NCI-H187 (cell line): ENCODE measurements around the gene ERICH3.
"Not testable (repeated sequence)": the region's sequence is repeated elsewhere in the genome, so short reads cannot be mapped to it uniquely, and the experiment has no call there.

ENCODE experiments used
- DNase-seq, 2 experiments: peaks; one replicate each; lab custom pipeline; 2025; lab: John Stamatoyannopoulos, UW

The ERICH3 gene

DNA sequence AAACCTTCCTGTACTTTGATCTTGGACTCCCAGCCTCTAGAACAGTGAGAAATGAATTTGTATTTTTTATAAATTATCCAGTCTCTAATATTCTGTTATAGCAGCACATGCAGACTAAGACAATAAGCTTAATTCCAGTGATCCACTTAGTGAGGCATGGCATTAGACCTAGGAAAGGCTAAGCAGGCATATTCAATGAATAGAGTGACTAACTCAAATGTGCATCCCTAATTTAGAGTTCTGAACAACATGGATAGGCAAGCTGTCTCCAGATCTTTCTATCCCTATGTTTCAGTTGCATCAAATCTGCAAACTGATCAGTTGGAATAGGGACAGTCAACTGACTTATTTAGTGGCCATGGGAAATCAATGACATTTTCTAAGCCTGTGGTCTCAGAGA is 4.3 kb upstream of the ERICH3 start:
- no peak for DNase-seq

GRCh38 chr1:74674278-74675048 is 871 bp upstream of the ERICH3 start:
- DNase-seq, result no peak

GRCh38 chr1:74670866-74671265 is 2.7 kb downstream of the ERICH3 start:
- not testable (repeated sequence) for DNase-seq

DNA sequence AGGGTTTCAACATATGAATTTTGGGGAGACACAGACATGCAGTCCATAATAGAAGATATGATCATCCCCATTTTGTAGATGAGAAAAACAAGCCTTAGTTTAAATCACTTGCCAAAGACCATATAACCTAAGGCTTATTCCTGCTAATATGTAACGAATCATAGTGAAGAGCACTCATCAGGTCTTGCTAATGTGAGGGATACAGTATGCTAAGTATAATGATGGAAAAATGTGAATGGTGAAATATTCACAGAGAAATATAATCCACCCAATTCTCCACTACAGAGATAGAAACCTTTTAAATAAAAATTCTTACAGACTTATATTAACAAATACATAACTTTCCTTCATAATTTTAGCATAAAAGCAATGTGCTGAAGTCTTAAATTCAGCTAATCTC is 18.9 kb downstream of the ERICH3 start:
- DNase-seq, result no peak

DNA sequence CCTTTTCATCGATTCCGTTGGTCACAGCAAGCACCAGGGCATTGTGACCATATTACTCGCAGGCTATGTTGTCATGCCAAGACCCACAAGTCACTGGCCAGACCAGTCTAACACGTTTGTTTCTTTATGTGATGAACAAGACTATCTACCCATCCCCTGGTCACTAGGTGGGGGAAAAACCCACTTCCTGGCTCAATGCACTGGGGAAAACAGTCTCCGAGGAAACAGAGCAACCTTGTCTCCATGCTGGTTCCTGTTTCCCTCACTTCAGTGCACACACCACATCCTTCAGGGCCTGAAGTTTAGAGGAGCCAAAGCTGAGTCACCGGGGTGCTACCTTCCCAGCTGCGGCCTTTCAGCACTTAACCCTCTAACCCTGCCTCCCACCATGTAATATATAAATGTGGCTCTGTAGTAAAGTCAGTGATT is 20.9 kb downstream of the ERICH3 start:
- DNase-seq, result no peak

- DNase-seq, result no peak
Measured at GRCh38 chr1:74650561-74650960, 23.0 kb downstream of the ERICH3 start.

GRCh38 chr1:74641876-74642275 is 31.7 kb downstream of the ERICH3 start:
- DNase-seq, result no peak

DNA sequence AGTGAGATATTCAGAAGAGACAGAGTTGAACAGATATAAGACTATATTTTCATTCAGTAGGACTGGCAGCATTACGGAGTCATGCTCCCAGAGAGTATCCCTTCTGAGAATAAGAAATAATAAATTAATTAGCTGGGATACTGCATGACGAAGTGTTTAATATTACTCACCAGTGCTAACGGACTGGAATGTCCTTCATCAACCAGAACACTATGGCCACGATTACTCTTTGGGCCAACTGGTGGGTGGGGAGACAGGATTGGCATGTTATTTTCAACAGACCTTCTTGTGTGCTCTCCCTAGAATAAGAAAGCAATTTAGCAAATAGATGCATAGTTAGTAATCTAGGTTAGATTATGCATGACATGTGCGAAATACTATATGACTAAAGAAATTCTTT is 32.4 kb downstream of the ERICH3 start:
- DNase-seq, result no peak

- DNase-seq, result no peak
Measured at GRCh38 chr1:74637296-74637695, 36.3 kb downstream of the ERICH3 start.

GRCh38 chr1:74629283-74629682 is 44.3 kb downstream of the ERICH3 start:
- DNase-seq, result no peak

DNA sequence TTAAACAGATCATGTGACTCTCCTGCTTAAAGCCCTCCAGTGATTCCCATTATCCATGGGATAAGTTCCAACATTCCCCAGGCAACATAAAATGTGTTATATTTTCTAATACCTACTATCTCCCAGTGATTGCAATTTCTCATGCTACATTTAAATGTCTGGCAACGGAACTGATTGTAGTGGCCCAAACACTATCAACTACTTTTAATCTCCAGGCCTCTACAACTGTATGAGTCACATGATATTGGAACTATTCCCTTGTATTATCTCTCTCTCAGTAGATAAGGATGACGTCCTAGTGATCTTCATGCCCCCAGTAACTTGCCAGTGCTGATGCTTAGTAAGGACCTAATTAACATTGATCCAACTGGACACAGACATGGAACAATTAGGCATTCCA is 49.9 kb downstream of the ERICH3 start:
- no peak for DNase-seq

DNA sequence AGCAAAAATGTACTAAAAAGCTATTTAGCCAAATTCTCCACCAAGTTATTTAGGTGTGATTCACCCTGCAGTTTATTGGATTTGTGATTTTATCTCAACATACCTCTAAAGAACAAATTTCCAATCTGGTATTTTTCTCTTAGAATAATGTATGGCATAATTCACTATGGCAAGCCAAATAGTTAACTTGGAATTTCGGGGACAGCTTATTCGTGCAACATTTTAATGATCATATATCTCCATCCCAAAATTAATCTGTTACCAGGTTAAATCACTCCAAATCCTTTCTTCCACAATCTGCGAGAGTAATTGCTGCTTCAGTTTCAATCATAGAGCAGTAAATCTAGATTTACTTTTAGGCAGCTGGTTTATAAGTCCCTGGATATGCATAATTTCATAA is 53.4 kb downstream of the ERICH3 start:
- DNase-seq, result no peak

GRCh38 chr1:74618974-74619373 is 54.6 kb downstream of the ERICH3 start:
- no peak for DNase-seq

GRCh38 chr1:74613894-74614293 is 59.7 kb downstream of the ERICH3 start:
- no peak for DNase-seq

DNA sequence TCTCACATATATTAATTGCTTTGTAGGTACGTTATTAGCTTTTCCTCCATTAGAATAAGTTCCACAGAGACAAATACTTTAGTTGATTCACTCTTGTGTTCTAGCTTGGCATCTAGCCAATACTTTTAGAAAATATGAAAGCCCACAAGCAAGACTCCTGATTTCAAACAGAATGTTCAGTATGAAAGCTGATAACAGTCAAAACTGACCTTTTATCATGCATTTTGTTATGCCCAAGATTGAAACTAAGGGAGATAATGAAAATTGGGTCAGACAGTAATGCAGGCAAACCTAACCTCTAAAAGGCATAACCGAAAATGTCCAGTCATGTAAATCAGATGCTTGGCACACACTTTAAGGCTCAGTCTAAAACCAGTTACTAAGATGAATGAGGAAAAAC is 61.7 kb downstream of the ERICH3 start:
- no peak for DNase-seq

DNA sequence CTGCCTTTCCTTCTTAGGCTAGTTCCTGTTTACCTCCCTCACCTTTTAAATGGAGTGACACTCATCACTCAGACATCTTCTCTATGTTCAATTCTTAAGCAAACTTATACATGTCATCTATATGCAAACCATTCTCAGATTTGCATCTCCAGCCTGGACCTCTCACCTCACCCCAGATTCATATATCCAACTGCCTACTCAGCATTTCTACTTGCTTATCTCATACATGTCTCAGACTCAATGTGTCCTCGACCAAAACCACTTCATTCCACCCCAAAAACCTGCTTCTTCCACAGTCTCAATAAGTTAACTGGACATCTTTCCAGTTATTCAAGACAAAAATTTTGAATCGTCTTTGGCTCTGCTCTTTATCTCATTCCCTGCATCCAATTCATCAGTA is 62.6 kb downstream of the ERICH3 start:
- no peak for DNase-seq

DNA sequence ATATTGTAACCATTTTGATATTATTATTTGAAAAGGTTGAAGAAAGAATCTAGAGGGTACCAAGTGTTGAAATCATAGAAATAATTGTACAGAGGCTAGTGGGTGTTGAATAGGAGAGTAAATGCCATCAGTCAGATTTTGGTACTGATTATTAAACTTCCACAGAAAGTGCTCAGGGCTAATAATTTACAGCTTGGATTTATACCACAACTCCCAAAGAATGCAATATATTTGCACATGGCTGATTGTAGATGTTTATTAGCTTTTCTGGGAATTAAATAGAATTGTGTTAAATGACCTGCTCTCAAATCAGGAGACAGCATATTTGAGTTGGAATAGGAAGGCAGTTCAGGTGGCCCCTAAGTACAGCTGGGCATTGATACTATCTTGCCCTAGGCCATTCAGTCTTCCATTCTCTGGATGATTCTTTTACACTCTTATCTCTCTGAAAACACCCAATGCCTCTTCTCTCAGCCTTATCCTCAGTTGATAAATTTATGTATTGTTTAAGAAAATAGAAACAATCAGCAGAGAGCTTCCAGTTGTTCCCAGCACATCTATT is 63.7 kb downstream of the ERICH3 start:
- no peak for DNase-seq

GRCh38 chr1:74596717-74597116 is 76.9 kb downstream of the ERICH3 start:
- no peak for DNase-seq

DNA sequence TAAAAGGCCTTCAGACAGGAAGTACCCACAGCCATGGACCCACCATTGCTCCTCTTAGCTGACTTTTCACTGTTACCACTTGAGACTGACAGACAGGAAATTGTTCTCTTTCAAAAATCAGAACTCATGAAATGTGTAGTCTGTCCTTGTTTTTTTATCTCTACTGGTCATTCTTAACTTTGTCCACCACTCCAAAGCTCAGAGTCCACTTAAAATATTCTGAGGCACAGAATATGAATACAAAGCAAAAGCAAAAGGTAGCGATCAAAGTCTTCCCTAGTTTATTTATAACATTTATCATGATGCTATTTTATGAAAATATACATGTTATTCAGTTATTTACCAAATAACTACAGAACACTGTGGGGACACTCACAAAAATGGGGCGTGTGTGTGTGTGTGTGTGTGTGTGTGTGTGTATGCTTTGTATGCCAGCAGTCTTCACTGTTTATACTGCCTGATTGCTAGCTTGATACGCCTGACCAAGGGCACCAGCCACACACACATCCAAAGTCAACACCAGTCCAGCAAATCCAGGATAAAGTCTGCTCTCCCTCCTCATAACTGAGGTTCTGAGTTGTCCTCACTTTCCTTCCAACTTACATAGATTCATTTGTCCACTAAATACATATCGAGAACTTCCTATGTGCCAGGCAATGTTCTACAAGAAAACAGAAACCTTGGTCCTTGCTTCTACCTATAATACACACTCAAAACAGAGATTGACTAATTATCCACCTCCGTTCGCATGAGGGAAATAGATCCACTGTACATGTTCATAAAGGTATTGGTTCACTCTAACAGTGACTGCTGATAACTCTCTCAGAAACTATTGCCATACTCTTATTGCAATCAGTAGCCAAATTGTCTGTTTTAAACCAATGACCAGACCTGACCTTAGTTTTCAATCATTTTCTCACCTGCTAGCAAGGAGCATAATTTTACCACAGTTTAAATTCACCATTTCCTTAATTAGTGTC is 79.4 kb downstream of the ERICH3 start:
- no peak for DNase-seq

- DNase-seq, result no peak
Measured at GRCh38 chr1:74592580-74593355, 80.8 kb downstream of the ERICH3 start.

DNA sequence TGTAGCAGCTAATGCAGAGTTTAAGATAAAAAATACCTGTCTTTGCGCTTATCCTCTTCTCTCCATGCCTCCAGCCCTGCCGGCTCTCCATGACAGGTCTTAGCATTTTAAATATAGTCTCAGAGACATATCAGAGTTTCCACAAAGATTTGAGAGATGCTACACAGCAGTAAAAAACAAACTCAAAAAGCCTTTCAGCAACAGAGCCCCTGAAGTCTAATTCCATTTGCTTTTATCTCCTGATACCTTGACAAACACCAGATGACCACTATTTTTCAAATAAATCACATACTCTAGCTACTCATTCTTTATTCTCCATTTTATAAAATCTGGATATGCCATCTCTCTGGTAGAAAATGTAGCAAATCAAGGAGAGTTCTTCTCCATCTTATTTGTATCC is 81.6 kb downstream of the ERICH3 start:
- DNase-seq, result no peak

DNA sequence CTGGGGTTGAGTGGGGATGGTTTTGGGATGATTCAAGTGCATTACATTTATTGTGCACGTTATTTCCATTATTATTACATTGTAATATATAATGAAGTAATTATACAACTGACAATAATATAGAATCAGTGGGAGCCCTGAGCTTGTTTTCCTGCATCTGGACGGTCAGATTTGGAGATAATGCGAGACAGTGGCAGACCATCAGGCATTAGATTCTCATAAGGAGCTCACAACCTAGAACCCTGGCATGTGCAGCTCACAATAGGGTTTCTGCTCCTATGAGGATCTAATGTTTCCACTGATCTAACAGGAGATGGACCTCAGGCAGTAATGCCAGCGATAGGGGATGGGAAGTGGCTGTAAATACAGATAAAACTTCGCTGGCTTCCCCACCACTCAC is 83.3 kb downstream of the ERICH3 start:
- DNase-seq, result no peak
